Measurements from ENCODE around the gene ASTN2.

ASTN2 gene

GRCh38 chr9:117123729-117124128, 291.1 kb downstream of the ASTN2 start:
- Histone ChIP-seq H3K9me3 (replicated peaks in 1 of 11) (peaks cover 21 to 34% (median 30%) of the 10 kb centered on the region in 11 experiments), H3K4me2 (peak overlapping the region in 6 of 11 experiments; percentile 48 to 82 (median 75); a peak in 9 of 22 replicates), H3K27me3 (no peaks in the 10 kb centered on the region), H4K20me1 (no peaks in the 10 kb centered on the region), H3K9ac (no peak overlapping the region), H3K4me3 (no peak overlapping the region), H3K36me3 (peaks cover 0 to 11% (median 0%) of the 10 kb centered on the region in 11 experiments; a peak in 2 of 22 replicates), H3K27ac (no peak overlapping the region), H3K4me1 (peaks cover 6 to 49% (median 24%) of the 10 kb centered on the region in 10 experiments; a peak in 19 of 20 replicates)
- TF ChIP-seq Cebpa-rat (IDR thresholded peaks at IDR 0.05) = no peak

- Histone ChIP-seq H3K9me3 (replicated peaks in 1 of 11) (peaks cover 14 to 26% (median 23%) of the 10 kb centered on the region in 11 experiments), H3K4me1 (peaks cover 5 to 46% (median 22%) of the 10 kb centered on the region in 10 experiments; a peak in 19 of 20 replicates), H3K27me3 (no peaks in the 10 kb centered on the region), H3K4me3 (no peak overlapping the region; a peak in 1 of 20 replicates), H4K20me1 (no peaks in the 10 kb centered on the region), H3K27ac (no peak overlapping the region), H3K36me3 (peaks cover 0 to 11% (median 0%) of the 10 kb centered on the region in 11 experiments; a peak in 2 of 22 replicates), H3K4me2 (peak overlapping the region; percentile 22 to 82 (median 56); a peak in 20 of 22 replicates), H3K9ac (0 out of 22 replicates have a peak overlapping the region, but pooled peaks of 1 of the 11 experiments have one; percentile 21)
- no peak for TF ChIP-seq Cebpa-rat (IDR thresholded peaks at IDR 0.05)
Measured at GRCh38 chr9:117122953-117123352, 291.9 kb downstream of the ASTN2 start.

DNA sequence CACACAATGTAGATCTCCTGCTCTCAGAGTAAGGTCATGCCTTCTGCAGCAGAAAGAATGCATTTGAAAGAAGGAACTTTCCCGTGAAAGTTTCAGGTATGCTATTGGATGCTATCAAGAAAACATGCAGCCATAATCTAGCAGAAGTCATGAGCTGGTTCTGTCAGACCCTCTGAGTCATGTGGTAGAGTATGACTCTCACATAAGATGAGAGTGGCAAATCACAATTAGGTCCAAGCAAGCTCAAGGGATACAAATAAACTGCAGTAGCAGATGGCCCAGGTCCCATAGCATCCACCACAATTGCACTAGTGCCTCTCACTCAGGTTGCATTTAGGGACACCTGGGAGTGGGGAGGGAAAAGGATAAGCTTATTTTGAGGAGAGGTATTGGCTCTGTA, 292.8 kb downstream of the ASTN2 start:
- Histone ChIP-seq H4K20me1 (no peaks in the 10 kb centered on the region), H3K4me1 (peaks cover 5 to 46% (median 22%) of the 10 kb centered on the region in 10 experiments; a peak in 19 of 20 replicates), H3K4me2 (peak overlapping the region; percentile 6 to 82 (median 56); a peak in 17 of 22 replicates), H3K36me3 (peaks cover 0 to 11% (median 0%) of the 10 kb centered on the region in 11 experiments; a peak in 2 of 22 replicates), H3K9ac (no peak overlapping the region), H3K27ac (no peak overlapping the region), H3K9me3 (replicated peaks in 1 of 11) (peaks cover 10 to 18% (median 14%) of the 10 kb centered on the region in 11 experiments; a peak in 21 of 22 replicates), H3K4me3 (no peak overlapping the region), H3K27me3 (no peaks in the 10 kb centered on the region)
- TF ChIP-seq Cebpa-rat (IDR thresholded peaks at IDR 0.05) = no peak

- no peak for TF ChIP-seq Cebpa-rat (IDR thresholded peaks at IDR 0.05)
Measured at GRCh38 chr9:117121316-117121715, 293.5 kb downstream of the ASTN2 start.

DNA sequence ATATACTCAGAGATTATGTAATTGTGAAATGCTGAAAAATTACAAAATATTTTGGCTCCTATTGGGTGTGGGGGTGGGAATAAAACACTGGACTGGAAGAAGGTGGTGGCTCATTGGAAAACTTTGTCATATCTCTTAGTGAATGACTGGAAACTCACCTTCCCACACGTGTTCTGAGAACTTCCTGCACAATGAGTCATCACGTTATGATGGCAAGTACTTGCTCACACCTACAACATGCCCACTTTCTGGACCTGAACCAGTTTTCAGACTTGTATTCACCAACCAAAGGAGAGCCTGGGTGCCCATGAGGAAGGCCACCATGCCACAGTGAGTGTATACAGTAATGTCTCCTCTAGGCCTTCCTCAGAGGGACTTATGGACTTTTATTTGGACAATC, 294.8 kb downstream of the ASTN2 start:
- no peak overlapping the region for H3K27ac ChIP-seq
- H3K27me3 ChIP-seq = no peaks in the 10 kb centered on the region
- TF ChIP-seq Cebpa-rat (IDR thresholded peaks at IDR 0.05) = no peak
- H3K4me2 ChIP-seq = no peak overlapping the region
- H3K4me3 ChIP-seq = no peak overlapping the region
- no peaks in the 10 kb centered on the region for H4K20me1 ChIP-seq
- no peak overlapping the region for H3K9ac ChIP-seq
- peaks cover 9 to 18% (median 12%) of the 10 kb centered on the region in 11 experiments; a peak in 21 of 22 replicates for H3K9me3 ChIP-seq (replicated peaks in 1 of 11)
- peaks cover 0 to 11% (median 0%) of the 10 kb centered on the region in 11 experiments; a peak in 2 of 22 replicates for H3K36me3 ChIP-seq
- H3K4me1 ChIP-seq = peaks cover 5 to 46% (median 22%) of the 10 kb centered on the region in 10 experiments; a peak in 19 of 20 replicates

More at GRCh38 chr9:117121316-117121715, 293.5 kb downstream of the ASTN2 start:
- H3K9me3 ChIP-seq (replicated peaks in 1 of 11) = peaks cover 9 to 18% (median 12%) of the 10 kb centered on the region in 11 experiments; a peak in 21 of 22 replicates
- no peaks in the 10 kb centered on the region for H4K20me1 ChIP-seq
- no peak overlapping the region for H3K27ac ChIP-seq
- H3K9ac ChIP-seq = no peak overlapping the region
- peaks cover 0 to 11% (median 0%) of the 10 kb centered on the region in 11 experiments; a peak in 2 of 22 replicates for H3K36me3 ChIP-seq
- no peaks in the 10 kb centered on the region for H3K27me3 ChIP-seq
- H3K4me2 ChIP-seq = peak overlapping the region in 2 of 11 experiments; percentile 29 to 64; a peak in 3 of 22 replicates
- peaks cover 5 to 41% (median 22%) of the 10 kb centered on the region in 10 experiments; a peak in 19 of 20 replicates for H3K4me1 ChIP-seq
- no peak overlapping the region for H3K4me3 ChIP-seq

DNA sequence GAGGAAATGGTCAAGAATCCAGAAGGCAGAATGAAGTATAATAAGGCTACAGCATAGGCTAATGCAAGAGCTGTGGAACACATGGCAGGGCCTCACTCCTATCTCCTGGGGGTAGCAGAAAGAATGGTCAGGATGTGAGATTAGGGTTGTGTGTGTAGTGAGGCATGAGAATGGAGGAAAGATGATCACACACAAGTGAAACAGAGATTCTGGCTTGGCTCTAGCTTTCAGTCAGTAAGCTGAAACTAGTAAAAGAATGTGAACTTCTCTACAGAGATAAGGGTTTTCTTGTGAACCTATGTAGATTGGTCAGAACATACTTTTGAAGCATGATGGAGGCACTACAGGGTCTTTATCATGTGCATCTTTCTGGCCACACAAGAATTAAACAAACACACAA, 298.8 kb downstream of the ASTN2 start:
- peaks cover 0 to 7% (median 3%) of the 10 kb centered on the region in 11 experiments; a peak in 7 of 22 replicates for H3K9me3 ChIP-seq (replicated peaks in 1 of 11)
- TF ChIP-seq Cebpa-rat (IDR thresholded peaks at IDR 0.05) = no peak
- no peak overlapping the region for H3K9ac ChIP-seq
- no peaks in the 10 kb centered on the region for H4K20me1 ChIP-seq
- no peak overlapping the region for H3K4me3 ChIP-seq
- no peak overlapping the region for H3K27ac ChIP-seq
- H3K27me3 ChIP-seq = no peaks in the 10 kb centered on the region
- H3K4me1 ChIP-seq = peaks cover 0 to 9% (median 0%) of the 10 kb centered on the region in 10 experiments; a peak in 6 of 20 replicates
- H3K36me3 ChIP-seq = 0 out of 22 replicates have a peak, but pooled peaks cover 0 to 3% (median 0%) of the 10 kb centered on the region in 11 experiments
- peak overlapping the region in 3 of 11 experiments; percentile 9 to 44 (median 21); a peak in 4 of 22 replicates for H3K4me2 ChIP-seq

- Histone ChIP-seq H3K9ac (no peak overlapping the region), H3K4me3 (no peak overlapping the region), H3K4me1 (peaks cover 0 to 9% (median 0%) of the 10 kb centered on the region in 10 experiments; a peak in 6 of 20 replicates), H3K27me3 (no peaks in the 10 kb centered on the region), H3K9me3 (replicated peaks in 1 of 11) (no peaks in the 10 kb centered on the region), H3K36me3 (no peaks in the 10 kb centered on the region), H3K4me2 (no peak overlapping the region), H3K27ac (no peak overlapping the region), H4K20me1 (no peaks in the 10 kb centered on the region)
- no peak for TF ChIP-seq Cebpa-rat (IDR thresholded peaks at IDR 0.05)
Measured at GRCh38 chr9:117114768-117115167, 300.1 kb downstream of the ASTN2 start.

DNA sequence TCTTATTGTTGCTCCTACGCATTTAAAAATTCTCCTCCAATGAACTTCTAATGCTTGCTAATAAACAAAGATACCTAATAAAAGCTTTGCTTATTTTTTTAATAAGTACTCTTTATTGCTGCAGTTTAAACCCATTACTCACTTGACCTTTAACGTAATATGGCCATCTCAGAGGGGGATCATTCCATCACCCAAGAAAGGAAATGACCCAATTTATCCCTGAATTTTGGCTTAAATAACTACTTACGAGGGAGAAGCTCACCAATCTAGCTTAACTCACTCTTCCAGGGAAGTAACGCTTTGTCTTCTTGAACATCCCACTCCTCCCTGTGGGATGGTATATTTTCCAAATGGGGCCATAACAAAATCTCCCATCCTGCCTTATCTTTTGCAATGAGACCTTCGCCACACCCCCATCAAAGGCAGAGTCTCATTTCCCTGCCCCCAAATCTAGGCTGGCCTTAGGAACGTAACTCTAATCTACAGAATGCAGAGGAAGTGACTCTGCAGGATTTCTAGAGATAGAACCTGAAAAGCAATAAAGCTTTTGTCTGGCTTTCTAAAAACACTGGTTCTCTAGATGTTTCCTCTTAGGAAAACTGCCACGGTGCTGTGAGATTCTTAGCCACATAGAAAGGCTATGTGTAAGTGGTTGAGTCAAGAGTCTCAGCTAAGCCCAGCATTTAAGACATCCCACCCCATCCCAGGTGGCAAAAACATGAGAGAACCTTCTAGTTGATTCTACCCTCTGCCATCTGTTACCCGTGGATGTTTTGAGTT, 310.0 kb downstream of the ASTN2 start:
- 0 out of 22 replicates have a peak overlapping the region, but pooled peaks of 1 of the 11 experiments have one; percentile 10 for H3K4me2 ChIP-seq
- no peak for TF ChIP-seq Cebpa-rat (IDR thresholded peaks at IDR 0.05)

DNA sequence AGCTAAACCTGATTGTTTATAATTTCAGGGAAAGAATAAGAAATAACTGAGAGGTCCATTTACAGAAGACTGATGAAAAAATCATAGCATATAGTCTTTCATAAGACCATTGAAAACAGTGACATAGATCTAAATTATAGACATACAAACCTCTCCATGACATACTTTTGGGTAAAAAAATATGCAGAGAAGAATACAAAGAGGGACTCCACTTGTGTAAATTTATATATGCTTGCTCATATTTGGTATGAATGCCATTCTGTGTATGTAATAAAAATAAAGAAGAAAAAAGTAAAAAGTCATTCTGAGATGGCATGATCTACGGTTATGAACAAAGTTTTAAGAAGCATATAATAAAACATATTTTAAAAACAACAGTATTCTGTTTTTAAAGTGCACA, 310.7 kb downstream of the ASTN2 start:
- no peaks in the 10 kb centered on the region for H4K20me1 ChIP-seq
- H3K4me1 ChIP-seq = peaks cover 0 to 12% (median 3%) of the 10 kb centered on the region in 10 experiments; a peak in 8 of 20 replicates
- no peak overlapping the region for H3K9ac ChIP-seq
- no peaks in the 10 kb centered on the region for H3K27me3 ChIP-seq
- H3K4me2 ChIP-seq = peak overlapping the region in 1 of 11 experiments; percentile 30; a peak in 1 of 22 replicates
- no peak overlapping the region for H3K4me3 ChIP-seq
- no peak overlapping the region for H3K27ac ChIP-seq
- no peaks in the 10 kb centered on the region for H3K9me3 ChIP-seq (replicated peaks in 1 of 11)
- TF ChIP-seq Cebpa-rat (IDR thresholded peaks at IDR 0.05) = no peak
- H3K36me3 ChIP-seq = no peaks in the 10 kb centered on the region

More for the DNA sequence above, 310.0 kb downstream of the ASTN2 start:
- Histone ChIP-seq H3K27ac (no peak overlapping the region), H3K36me3 (no peaks in the 10 kb centered on the region), H3K9ac (no peak overlapping the region), H3K27me3 (no peaks in the 10 kb centered on the region), H3K4me3 (no peak overlapping the region), H3K4me1 (peaks cover 0 to 12% (median 3%) of the 10 kb centered on the region in 10 experiments; a peak in 8 of 20 replicates), H4K20me1 (no peaks in the 10 kb centered on the region), H3K9me3 (replicated peaks in 1 of 11) (no peaks in the 10 kb centered on the region)

Measured in BLaER1 treated with 17β-estradiol and CSF1 and Interleukin-3, amounts not matched to agents 10 nM and 100 nM (cell line).